Fibroblast of lung (primary cell): ENCODE results near the gene PTPRE. TPM values are rescaled to one million over a fixed set of nuclear protein-coding genes. Genes with fewer than 3 reads are reported as not detected.
A peak's percentile ranks its signal among the peaks of the same experiment; 100 is the strongest.

ENCODE experiments used
- DNase-seq, 2 donors: peaks; one replicate each; pipeline versions ENCODE4 v3.0.0 to v3.0.0-alpha.2; 2010; ENCODE audit warnings: low read depth in 2 of 2
- H2AFZ ChIP-seq: 2 replicates; pipeline ENCODE4 v1.5.1; 2012; ENCODE audit warnings: low read length, control low read depth, inconsistent platforms
- H3K27ac ChIP-seq: 2 replicates; pipeline ENCODE4 v1.5.1; 2011; ENCODE audit warnings: low read length, control low read depth; ENCODE audit not compliant: insufficient read depth
- H3K27me3 ChIP-seq: 2 replicates; pipeline ENCODE4 v1.5.1; 2011; ENCODE audit warnings: mild to moderate bottlenecking, low read length; ENCODE audit not compliant: control insufficient read depth, insufficient read depth
- H3K36me3 ChIP-seq: 2 replicates; pipeline ENCODE4 v1.5.1; 2011; ENCODE audit warnings: low read length; ENCODE audit not compliant: control insufficient read depth, insufficient read depth
- H3K4me1 ChIP-seq: 2 replicates; pipeline ENCODE4 v1.5.1; 2011; ENCODE audit warnings: low read length; ENCODE audit not compliant: control insufficient read depth, insufficient read depth; ENCODE audit errors: extremely low read depth
- H3K4me2 ChIP-seq: 2 replicates; pipeline ENCODE4 v1.5.1; 2011; ENCODE audit warnings: low read length, control low read depth; ENCODE audit not compliant: insufficient read depth; ENCODE audit errors: extremely low read depth
- H3K4me3 ChIP-seq, 4 experiments: fragments of 200-600 bp in 1 of 4; sonication (generic) in 1 of 4; replicated peaks in 1 of 4; 2 replicates each; pipeline ENCODE4 v1.5.1; 2011 to 2016; ENCODE audit warnings: low read length in 4 of 4, low read depth in 3 of 4, mild to moderate bottlenecking in 3 of 4, control low read depth in 2 of 4, inconsistent platforms in 1 of 4, mixed read lengths in 1 of 4; ENCODE audit not compliant: insufficient read depth in 1 of 4; ENCODE audit errors: control extremely low read depth in 1 of 4
- H3K79me2 ChIP-seq: 2 replicates; pipeline ENCODE4 v1.5.1; 2012; ENCODE audit warnings: mild to moderate bottlenecking, low read length, inconsistent platforms; ENCODE audit not compliant: control insufficient read depth, insufficient read depth
- H3K9ac ChIP-seq: 2 replicates; pipeline ENCODE4 v1.5.1; 2011; ENCODE audit warnings: mild to moderate bottlenecking, low read length, control low read depth; ENCODE audit not compliant: insufficient read depth
- H3K9me3 ChIP-seq: 2 replicates; pipeline ENCODE4 v1.5.1; 2012; ENCODE audit warnings: low read depth, low read length; ENCODE audit not compliant: control insufficient read depth, insufficient read depth
- H4K20me1 ChIP-seq: 2 replicates; pipeline ENCODE4 v1.5.1; 2011; ENCODE audit warnings: low read length; ENCODE audit not compliant: control insufficient read depth, insufficient read depth; ENCODE audit errors: extremely low read depth
- EZH2 ChIP-seq: IDR thresholded peaks from 2 replicates; pipeline ENCODE4 v1.5.1; 2012; ENCODE audit warnings: low read length, control low read depth, mild to moderate bottlenecking; ENCODE audit errors: missing control alignments
- polyA plus RNA-seq, 2 donors: library from polyadenylated mRNA; depleted of rRNA in 1 of 2; stranded (reverse) in 1 of 2; unstranded in 1 of 2; fragments of >200 nt; gene quantifications; 2 replicates each; pipeline ENCODE4 v1.2.1, GENCODE V29; 2011 to 2012; ENCODE audit warnings: missing spikeins in 1 of 2
- total RNA-seq: library from RNA; depleted of rRNA; stranded (reverse); fragments of >200 nt; gene quantifications from 2 replicates; pipeline ENCODE4 v1.2.1, GENCODE V29; 2014
- TF ChIP-seq, protein P1 (sequence below), 2 donors: IDR thresholded peaks in 1 of 2; conservative IDR thresholded peaks in 1 of 2; 1 replicate in 1 of 2; 2 replicates in 1 of 2; pipeline ENCODE4 v1.5.1; 2011 to 2012; ENCODE audit warnings: low read length in 2 of 2, control low read depth in 1 of 2, inconsistent platforms in 1 of 2, low read depth in 1 of 2, mild to moderate bottlenecking in 1 of 2

PTPRE gene
- total and polyA plus RNA-seq, 2 donors (not counting 1 experiment from before 2014, with no cell fraction given): 0.75 to 1.8 TPM

DNA sequence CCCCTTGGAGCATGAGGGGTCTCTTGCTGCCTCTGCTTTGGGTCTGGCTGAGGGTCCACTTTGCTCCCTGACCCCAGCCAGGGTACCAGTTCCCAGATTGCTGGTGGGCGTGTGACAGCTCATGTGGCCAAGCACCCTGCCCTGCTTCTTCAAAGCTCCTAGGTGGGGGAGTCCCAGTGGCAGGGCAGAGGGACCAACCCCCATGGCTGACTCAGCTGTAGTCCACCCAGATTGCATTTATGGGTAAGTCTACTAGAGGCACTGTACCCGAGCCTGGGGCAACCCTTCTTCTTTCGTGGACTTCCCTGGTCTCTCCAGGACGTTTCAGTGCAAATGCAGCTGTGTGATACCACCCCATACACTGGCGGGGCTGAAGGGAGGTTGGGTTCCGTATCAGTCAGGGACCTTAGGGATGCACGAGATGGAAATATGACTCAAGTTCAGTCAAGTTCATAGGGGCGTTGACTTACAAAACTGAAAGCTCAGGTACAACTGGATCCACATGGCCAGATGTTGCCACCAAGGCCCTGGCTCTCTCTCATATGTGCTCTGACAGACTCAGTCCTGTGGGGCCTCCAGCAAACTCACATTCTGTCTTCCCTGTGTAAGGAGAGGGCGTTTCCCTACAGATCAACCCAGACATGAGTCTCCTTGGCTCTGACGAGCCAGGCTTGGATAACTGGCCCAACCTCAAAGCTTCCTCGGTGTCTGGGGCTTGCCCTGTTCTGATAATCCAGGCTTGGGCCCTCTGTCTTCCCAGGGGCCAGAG is 13.6 kb downstream of the PTPRE start:
- TF ChIP-seq, protein P1, sequence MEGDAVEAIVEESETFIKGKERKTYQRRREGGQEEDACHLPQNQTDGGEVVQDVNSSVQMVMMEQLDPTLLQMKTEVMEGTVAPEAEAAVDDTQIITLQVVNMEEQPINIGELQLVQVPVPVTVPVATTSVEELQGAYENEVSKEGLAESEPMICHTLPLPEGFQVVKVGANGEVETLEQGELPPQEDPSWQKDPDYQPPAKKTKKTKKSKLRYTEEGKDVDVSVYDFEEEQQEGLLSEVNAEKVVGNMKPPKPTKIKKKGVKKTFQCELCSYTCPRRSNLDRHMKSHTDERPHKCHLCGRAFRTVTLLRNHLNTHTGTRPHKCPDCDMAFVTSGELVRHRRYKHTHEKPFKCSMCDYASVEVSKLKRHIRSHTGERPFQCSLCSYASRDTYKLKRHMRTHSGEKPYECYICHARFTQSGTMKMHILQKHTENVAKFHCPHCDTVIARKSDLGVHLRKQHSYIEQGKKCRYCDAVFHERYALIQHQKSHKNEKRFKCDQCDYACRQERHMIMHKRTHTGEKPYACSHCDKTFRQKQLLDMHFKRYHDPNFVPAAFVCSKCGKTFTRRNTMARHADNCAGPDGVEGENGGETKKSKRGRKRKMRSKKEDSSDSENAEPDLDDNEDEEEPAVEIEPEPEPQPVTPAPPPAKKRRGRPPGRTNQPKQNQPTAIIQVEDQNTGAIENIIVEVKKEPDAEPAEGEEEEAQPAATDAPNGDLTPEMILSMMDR (conservative IDR thresholded peaks at IDR 0.05 in 1 of 2, IDR thresholded peaks at IDR 0.05 in 1 of 2; ENCODE audit: low read depth in 1 of 2, low read length in 2 of 2): no peak
- no peak for TF ChIP-seq EZH2
- H3K36me3 ChIP-seq: no peaks in the 10 kb centered on the region
- H4K20me1 ChIP-seq: no peaks in the 10 kb centered on the region
- H3K9me3 ChIP-seq: no peaks in the 10 kb centered on the region
- H3K79me2 ChIP-seq: no peaks in the 10 kb centered on the region
- no peak overlapping the region for H3K4me2 ChIP-seq
- peaks cover 2% of the 10 kb centered on the region for H3K4me1 ChIP-seq
- H3K4me3 ChIP-seq: no peak overlapping the region
- no peaks in the 10 kb centered on the region for H3K27me3 ChIP-seq
- no peak overlapping the region for H2AFZ ChIP-seq
- H3K9ac ChIP-seq: no peak overlapping the region
- peak overlapping the region; percentile 22 for H3K27ac ChIP-seq
- DNase-seq: no peak

DNA sequence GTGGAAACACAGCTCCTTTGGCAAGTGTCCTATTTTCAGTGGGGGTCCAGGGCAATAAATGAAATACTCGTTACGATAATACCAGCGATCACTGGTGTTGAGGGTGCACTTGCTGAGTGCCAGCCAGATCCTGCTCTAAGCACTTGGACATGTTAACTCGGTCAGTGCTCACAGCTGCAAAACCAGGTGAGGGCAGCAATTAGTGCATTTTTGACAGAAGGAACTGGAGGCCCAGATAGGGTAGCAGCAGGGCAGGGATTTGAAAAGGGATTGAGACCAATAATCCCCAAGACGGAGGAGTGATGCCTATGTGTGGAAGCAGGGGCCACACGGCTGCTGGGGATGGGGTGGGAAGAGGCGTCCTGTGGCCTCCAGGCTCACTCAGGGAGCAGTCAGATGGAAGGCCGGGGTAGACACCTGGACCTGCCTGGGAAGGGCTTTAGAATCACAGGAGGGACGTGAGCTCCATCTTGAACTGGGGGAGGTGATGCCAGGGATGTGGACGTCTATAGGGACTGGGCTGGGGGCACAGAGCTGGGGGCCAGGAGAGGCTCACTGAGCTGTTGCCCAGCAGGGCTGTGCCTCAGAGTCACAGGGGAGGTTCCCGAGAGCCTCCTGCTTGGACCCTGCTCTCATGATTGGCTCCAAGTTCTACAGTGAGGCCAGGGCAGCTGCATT is 14.3 kb downstream of the PTPRE start:
- no peak for DNase-seq
- Histone ChIP-seq H3K4me3 (no peak overlapping the region), H2AFZ (no peak overlapping the region), H3K4me1 (peaks cover 2% of the 10 kb centered on the region), H3K9ac (no peak overlapping the region), H3K79me2 (no peaks in the 10 kb centered on the region), H4K20me1 (no peaks in the 10 kb centered on the region), H3K9me3 (no peaks in the 10 kb centered on the region), H3K27me3 (no peaks in the 10 kb centered on the region), H3K27ac (no peak overlapping the region), H3K4me2 (no peak overlapping the region), H3K36me3 (no peaks in the 10 kb centered on the region)
- TF ChIP-seq EZH2: no peak
- TF ChIP-seq, protein P1 (conservative IDR thresholded peaks at IDR 0.05 in 1 of 2, IDR thresholded peaks at IDR 0.05 in 1 of 2; ENCODE audit: low read depth in 1 of 2, low read length in 2 of 2): no peak

DNA sequence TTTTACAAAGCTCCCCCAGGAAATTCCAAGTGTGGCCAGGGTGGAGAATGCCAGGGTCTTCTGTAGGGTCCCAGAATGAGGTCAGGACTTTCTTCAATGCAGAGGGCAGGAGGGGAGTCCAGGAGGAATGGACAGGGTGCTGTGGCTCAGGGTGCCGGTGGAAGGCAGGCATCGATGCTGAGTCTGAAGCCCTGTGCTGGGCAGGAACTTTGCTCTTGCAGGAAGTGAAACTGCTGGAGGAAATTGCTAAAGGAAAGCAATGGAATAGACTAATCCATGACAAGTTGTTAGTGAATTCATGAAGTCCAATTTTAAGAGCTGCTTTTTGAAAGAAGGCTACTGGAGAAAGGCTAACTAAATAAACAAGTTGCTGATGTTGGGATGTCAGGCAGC is 14.8 kb downstream of the PTPRE start:
- no peaks in the 10 kb centered on the region for H3K27me3 ChIP-seq
- no peaks in the 10 kb centered on the region for H4K20me1 ChIP-seq
- H3K27ac ChIP-seq: no peak overlapping the region
- no peak for DNase-seq
- H3K4me1 ChIP-seq: peaks cover 2% of the 10 kb centered on the region
- no peak overlapping the region for H3K4me2 ChIP-seq
- H2AFZ ChIP-seq: no peak overlapping the region
- H3K9me3 ChIP-seq: no peaks in the 10 kb centered on the region
- H3K4me3 ChIP-seq: no peak overlapping the region
- no peaks in the 10 kb centered on the region for H3K79me2 ChIP-seq
- no peak for TF ChIP-seq EZH2
- TF ChIP-seq, protein P1 (conservative IDR thresholded peaks at IDR 0.05 in 1 of 2, IDR thresholded peaks at IDR 0.05 in 1 of 2; ENCODE audit: low read depth in 1 of 2, low read length in 2 of 2): no peak
- no peak overlapping the region for H3K9ac ChIP-seq
- no peaks in the 10 kb centered on the region for H3K36me3 ChIP-seq
